ENCODE measurements around the gene PDE6B.
"Not testable (repeated sequence)": the region's sequence is repeated elsewhere in the genome, so short reads cannot be mapped to it uniquely, and the experiment has no call there.

PDE6B gene

GRCh38 chr4:657338-657833, 32.0 kb downstream of the PDE6B start:
- no peak for FAIRE-seq

DNA sequence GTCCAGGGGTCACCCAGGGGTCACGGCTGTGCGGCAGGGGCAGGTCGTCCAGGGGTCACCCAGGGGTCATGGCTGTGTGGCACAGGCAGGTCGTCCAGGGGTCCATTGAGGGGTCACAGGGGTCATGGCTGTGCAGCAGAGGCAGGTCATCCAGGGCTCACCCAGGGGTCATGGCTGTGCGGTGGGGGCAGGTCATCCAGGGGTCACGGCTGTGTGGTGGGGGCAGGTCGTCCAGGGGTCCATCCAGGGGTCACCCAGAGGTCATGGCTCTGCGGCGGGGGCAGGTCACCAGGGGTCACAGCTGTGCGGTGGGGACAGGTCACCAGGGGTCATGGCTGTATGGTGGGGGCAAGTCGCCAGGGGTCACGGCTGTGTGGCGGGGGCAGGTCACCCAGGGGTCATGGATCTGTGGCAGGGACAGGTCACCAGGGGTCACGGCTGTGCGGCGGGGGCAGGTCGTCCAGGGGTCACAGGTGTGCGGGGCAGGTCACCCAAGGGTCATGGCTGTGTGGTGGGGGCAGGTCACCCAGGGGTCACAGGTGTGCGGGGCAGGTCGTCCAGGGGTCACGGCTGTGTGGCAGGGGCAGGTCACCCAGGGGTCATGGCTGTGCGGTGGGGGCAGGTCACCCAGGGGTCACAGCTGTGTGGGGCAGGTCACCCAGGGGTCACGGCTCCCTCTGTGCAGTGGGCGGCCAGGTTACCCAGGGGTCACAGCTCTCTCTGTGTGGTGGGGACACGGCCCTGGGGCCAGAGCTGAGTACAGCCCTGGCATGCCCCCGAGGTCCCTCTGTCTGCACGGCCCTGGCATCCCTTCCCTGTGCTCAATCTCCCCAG, 32.7 kb downstream of the PDE6B start:
- FAIRE-seq, result no peak

DNA sequence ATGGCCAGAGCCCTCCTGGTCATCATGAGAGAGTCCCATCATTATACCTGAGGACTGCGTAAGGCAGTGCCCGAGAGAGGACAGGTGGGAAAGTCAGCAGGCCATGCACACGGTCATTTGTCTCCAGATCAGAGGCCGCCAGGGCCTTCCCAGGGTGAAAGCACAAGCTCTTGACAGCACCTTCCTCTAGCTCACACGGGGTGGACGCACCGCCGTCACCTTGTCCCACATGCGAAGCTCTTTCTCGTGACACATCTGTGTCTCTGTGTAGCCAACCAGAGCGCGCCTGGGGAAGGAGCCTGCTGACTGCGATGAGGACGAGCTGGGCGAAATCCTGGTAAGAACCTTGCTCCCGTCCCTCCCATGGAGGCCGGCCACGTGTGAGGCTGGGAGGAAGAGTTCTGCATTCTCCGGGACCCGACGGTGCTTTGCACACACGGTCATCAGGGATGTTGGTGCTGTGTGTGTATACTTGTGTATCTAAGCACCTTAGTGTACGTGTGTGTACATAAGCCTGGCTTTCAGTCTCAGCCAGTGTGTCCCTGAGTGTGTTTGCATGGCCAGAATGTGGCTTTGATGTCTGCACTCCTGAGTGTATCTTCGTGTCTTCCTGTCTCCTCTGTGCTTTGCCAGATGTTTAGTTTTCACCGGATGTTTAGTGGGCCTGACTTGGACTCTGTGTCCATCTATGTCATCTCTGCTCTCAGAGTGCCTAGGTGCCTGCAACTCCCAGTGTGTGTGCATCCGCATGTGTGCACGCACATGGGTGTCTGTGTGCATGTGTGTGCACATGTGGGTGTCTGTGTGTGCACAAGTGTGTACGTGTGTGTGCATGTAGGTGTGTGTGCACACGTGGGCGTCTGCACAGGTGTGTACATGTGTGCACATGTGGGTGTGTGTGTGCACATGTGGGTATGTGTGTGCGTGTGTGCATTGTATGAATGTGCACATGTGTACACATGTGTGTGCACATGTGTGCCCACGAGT, 33.6 kb downstream of the PDE6B start:
- no peak for FAIRE-seq

DNA sequence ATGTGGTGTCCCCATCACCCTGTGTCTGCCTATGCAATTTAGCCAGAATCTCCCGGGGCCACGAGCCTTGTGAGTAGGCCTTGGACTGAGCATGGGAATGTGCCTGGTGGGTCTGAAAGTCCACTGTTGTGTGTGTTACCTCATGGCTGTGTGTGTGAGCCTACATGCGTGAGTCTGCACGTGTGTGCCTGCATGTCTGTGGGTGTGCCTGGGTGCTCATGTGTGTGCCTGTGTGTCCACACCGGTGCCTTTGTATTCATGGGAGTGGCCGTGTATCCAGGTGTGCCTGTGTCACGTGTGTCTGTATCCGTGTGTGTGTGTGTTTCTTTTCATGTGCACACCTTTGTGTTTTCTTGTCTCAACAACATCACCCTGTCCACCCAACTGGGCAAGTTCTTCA, 34.5 kb downstream of the PDE6B start:
- FAIRE-seq, result no peak

DNA sequence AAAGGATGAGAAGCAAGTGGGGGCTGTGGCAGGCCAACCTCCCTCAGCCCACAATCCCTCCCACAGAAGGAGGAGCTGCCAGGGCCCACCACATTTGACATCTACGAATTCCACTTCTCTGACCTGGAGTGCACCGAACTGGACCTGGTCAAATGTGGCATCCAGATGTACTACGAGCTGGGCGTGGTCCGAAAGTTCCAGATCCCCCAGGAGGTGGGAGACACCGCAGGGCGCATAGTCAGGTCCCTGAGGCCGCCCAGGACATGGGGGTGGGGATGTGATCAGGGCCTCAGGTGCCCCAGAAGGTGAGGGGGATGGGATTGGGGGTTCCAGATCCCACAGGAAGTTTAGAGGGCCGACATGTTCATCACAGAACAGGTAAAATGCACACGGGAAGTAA, 35.0 kb downstream of the PDE6B start:
- no peak for FAIRE-seq

- FAIRE-seq, result no peak
These were observed 35.9 kb downstream of the PDE6B start for GRCh38 chr4:661231-661630.

- no peak for FAIRE-seq
These were observed 36.7 kb downstream of the PDE6B start for GRCh38 chr4:661881-662761.

- FAIRE-seq, result no peak
These were observed 37.7 kb downstream of the PDE6B start for GRCh38 chr4:663046-663437.

- no peak for FAIRE-seq
These were observed 38.4 kb downstream of the PDE6B start for GRCh38 chr4:663438-664428.

DNA sequence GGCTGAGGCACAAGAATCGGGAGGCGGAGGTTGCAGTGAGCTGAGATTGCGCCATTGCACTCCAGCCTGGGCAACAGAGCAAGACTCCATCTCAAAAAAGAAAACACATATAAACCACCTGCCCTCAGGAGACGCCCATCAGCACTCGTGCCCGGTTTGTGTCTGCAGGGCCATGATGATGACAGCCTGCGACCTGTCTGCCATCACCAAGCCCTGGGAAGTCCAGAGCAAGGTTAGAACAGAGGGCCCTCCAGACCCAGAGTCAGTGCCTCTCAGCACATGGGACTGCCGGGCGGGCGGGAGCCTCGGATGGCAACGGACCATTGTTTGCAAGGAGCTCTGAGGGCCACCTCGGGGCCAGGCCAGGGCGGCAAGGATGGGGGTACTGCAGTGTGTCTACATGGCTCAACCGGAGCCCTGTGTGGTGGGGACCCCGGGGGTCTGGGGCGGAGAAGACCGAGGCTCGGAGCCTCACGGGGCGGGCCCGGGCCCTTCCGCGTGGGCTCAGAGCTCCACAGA, 39.4 kb downstream of the PDE6B start:
- FAIRE-seq, result no peak

GRCh38 chr4:665381-665750, 40.0 kb downstream of the PDE6B start:
- no peak for FAIRE-seq

DNA sequence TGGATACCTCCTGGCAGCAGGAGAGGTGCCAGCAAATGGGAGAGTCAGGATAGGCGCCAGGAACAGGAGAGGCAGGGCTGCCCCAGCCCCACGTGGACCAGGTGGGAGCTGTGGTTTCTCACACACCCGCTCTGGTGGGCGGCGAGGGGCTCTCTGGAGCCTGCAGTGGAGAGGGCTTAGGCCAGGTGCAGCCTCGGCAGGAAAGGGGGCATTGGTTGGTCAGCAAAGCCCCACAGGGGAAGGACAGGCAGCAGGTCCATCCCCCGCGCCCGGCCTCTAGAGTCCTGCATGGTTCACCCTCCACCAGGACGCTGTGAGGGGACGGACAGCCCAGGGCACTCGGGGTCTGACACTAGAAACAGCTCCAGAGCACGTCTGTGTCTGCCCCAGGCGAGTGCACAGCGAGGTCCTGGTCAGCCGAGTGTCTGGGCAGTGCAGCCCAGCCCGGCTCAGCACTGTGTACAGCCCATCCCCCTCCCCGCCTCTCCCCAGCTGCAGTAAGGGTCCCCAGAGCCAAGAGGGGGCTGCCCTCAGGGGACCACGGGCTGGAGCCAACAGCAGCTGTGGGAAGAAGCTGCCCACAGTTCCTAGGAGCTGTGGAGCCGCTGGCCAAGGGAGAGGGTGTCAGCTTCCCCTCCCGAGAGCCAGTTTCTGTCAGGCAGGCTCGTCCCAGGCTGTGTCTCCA, 40.5 kb downstream of the PDE6B start:
- no peak for FAIRE-seq

DNA sequence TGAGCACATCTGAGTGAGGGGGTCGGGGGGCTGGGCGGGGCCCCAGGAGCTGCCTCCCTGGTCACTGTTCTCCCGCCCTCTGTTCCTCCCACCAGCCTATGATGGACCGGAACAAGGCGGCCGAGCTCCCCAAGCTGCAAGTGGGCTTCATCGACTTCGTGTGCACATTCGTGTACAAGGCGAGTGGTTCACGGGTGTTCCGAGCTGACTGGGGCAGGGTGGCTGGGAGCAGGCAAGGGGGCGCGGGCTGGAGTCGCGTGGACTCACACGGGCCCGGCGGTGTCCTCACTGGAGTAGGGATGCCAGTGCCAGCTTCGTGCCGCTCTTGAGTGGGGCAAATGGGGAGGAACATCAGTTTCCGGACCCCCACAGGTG, 41.0 kb downstream of the PDE6B start:
- no peak for FAIRE-seq

DNA sequence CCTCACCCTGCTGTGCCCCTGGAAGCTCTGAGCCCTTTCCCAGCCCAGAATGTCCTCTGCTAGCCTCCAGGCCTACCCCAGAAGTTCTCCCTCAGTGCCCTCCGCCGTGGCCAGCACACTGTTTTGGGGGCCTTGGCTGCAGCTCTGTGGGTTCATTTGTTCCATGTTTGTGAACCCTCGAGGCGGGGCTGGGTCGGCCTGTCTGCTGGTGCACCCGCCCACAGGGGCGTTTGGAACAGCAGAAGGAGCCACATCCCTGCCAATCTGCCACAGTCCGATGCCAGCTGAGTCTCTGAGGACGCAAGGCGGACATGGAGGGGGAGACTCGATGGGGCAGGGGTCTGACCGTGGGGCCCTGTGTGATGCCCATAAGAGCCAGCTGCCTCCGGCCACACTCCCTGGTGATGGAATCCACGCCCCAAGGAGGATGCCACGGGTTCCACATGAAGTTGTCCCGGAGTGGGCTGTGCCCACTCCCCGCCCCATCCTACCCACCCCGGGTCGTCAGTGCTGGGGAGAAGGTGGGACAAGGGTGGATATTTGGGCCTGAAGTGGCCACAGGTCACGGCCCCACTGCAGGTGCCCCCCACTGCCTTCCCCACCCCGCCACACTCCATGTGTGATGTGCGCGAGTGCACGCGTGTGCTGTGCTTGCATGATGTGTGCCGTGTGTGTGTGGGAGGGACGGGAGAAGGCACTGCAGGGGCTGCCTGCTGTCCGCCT, 41.6 kb downstream of the PDE6B start:
- no peak for FAIRE-seq

DNA sequence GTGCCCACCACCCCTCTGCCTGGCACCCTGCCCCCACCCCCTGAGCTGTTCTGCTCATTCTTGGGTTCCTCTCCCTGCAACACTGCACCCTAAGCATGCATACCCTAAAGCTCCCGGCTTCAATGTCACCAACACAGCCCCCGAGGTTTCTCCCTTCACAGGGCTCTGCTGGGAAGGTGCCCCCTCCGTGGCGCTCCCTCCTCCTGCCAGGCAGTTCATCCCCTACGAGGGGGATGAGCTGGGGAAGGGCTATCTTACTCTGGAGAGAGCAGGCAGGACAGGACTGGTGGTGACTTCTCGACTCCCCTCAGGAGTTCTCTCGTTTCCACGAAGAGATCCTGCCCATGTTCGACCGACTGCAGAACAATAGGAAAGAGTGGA, 42.2 kb downstream of the PDE6B start:
- FAIRE-seq, result no peak

DNA sequence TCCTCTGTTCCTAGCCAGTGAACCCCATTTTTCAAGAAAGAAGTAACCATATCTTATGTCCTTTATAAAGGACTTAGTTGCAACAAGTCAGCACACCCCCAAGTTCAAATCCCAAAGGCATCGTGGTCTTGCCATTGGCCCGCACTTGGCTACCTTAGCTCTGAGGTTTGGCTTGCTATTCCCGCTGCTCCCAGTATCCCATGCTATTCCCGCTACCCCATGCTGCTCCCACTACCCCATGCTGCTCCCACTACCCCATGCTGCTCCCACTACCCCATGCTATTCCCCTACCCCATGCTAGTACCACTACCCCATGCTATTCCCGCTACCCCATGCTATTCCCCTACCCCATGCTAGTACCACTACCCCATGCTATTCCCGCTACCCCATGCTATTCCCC, 42.8 kb downstream of the PDE6B start:
- not testable (repeated sequence) for FAIRE-seq

DNA sequence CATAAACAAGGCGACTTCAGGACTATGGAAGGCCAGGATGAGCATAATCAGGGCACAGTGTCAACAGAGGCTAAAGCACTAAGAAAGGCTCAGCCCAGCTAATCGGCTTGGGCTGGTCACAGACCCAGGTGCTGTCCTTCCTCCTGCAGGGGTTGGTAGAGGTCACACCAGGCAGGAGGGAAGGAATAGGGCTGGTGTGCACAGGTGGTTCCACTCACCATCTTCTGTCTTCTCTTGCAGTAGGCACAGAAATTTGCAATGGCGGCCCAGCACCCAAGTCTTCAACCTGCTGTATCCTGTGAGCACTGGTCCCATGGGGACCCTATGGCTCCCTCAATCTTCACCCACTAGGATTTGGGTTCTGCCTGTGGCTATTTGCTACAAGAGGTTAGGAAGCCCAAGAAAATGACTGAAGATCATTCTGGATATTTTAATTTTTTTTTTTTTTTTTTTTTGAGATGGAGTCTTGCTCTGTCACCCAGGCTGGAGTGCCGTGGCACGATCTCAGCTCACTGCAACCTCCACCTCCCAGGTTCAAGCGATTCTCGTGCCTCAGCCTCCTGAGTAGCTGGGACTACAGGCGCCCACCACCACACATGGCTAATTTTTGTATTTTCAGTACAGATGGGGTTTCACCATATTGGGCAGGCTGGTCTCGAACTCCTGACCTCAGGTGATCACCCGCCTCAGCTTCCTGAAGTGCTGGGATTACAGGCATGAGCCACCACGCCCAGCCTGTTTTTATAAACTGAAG, 44.6 kb downstream of the PDE6B start:
- not testable (repeated sequence) for FAIRE-seq

- no peak for FAIRE-seq
These were observed 46.4 kb downstream of the PDE6B start for GRCh38 chr4:671769-672168.
